ENCODE results near the gene NPAS3.

NPAS3 gene

DNA sequence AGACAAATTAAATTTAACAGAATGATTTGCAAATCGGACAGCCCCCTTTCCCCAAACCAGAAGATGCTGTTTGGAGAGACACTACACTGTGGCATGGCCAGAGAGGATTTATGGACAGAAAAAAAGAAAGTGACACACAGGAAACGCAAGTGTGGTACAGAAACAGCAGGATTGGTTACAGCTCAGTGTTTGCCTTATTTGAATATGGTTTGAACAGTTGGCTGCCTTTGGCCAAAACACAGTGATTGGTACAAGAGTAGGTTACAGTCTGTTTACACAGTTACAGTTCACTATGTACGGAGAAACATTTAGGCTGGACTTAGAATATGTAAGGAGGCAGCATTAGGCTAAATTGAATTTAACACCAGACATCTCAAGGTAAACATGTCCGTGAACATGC, 335.3 kb downstream of the NPAS3 start:
- DNase-seq: no peak

GRCh38 chr14:33275879-33276278, 337.2 kb downstream of the NPAS3 start:
- no peak for DNase-seq

DNA sequence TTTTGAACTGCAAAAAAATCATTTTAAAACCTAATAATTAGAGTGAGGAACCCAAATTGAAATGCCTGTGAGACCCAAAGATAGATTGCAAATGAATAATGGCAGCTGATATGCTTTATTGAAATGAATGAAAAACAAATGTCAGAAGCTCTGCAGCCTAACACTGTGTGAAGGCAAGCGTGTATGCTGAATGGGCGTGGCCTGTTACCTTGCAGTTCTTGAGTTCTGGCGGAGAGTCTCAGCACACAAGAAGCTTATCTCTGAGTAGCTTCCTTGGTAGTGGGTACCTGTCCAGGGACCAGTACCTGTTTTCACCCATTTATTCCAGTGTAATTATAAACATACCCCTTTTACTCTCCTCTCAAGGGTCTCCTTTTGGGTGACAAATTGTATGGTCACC, 341.2 kb downstream of the NPAS3 start:
- DNase-seq: no peak

DNA sequence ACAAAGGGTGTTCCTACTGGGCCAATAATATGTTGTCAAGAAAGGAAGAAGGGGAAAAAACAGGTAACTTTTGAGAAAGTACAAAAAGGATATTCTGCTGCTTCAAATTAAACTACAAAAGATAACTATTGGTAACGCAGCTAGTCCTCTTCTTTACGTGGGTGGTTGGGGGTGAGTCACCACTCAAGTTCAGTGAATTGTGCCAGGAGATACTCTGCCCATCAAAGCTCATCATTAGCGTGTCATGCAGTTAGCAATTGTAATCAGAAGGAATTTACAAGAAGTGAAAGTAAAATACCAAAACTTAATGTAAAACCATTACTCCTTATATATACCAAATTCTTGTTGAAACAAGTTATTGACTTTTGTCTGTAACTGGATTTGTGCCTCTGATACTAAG, 342.0 kb downstream of the NPAS3 start:
- no peak for DNase-seq

GRCh38 chr14:33282331-33283230, 343.9 kb downstream of the NPAS3 start:
- DNase-seq: no peak

DNA sequence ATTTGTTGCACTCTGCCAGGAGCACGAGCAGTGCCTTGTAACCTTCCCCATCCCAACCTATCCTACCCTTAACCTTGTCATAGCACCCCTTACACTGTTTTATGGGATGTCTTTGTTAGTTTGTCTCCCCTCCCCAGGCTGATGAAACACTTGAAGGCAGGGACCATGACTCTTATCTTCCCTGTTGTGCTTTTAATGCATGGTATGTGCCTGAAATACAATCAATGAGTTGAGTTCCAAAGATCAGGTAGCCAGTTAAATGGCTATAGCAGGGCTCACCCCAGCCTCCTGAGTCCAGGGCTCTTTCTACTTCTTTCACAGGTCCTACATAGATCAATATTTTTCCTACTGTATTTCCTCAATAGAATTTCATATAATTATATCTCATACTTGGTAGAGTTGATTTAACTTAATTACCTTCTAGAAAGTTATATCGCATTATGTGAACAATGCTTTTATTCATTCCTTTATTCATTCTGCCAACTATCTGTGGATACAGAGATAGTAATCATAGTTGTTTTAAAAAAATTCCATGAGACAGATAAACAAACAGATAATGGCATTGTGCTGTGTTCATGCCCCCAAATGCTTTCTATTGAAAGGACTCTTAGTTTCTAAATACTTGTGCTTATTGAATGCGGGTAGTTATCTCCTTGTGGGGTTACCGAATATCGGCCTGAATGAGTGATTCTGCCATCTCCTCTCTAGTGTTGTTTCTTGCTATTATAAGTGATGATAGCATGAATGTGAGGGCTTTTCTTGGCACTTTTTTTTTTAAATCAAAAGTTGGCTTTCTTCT, 347.4 kb downstream of the NPAS3 start:
- DNase-seq: no peak

DNA sequence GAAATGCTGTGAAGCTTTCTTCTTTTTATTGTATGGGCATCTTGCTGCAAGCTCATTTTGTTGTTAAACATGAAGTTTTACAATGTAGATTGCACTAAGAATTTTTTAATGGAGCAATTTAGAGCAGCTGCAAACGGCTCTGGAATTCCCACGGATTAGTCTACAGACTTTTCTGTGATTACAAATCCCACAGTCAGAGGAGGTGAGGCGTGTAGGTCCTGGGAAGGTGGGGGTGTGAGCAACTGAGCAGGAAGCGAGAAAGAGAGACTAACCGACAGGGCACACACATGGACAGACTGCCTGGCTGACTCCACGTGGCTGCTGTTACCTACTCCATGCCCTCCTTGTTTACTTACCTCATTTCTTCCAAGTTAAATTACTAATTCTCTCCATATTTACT, 348.5 kb downstream of the NPAS3 start:
- DNase-seq: no peak

GRCh38 chr14:33290641-33291040, 352.0 kb downstream of the NPAS3 start:
- DNase-seq: no peak

DNA sequence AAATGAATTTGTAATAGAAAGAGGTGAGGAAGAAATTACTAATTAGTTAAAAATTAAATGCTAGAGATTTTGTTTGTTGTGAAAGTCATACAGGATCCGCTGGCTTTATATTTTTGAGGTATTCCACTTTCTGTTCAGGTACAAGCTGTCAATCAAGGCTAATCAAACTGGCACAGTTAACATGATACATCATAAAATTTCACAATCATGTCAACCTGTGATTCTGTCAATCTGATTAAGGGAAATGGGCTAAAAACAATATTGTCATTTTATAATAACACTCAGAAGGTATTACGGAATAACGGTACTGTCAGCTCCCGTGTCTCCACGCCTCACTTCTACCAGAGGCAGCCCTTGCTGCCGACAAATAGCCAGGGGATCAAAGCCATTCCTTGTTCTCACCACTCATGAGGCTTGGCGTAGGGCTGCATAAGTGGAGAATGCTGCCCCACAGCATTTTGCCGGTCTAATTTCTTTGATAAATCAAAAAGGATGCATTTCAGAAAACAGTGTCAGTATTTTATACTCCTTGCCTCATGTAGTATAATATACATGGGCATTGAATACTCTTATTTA, 352.9 kb downstream of the NPAS3 start:
- no peak for DNase-seq

DNA sequence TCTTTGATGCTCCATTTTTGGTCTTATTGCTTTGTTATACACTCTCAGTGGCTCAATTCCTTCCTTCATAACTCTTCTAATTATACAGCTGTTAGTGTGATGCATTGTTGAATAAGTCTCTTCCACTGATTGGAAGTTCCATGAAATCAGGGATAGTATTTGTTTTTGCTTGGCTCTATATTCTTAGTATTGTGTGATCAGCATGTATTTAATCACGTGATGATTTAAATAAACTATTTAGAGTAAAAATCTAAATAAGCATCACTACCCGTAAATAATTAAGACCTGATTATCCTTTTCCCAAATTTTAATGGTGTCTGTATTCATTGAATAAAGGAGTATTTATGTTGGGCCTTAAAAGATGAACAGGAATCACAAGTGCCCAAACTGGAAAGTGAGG, 355.7 kb downstream of the NPAS3 start:
- DNase-seq: no peak

- no peak for DNase-seq
Observed at GRCh38 chr14:33297565-33297964, 358.9 kb downstream of the NPAS3 start.

- no peak for DNase-seq
Observed at GRCh38 chr14:33307691-33308251, 369.1 kb downstream of the NPAS3 start.

- no peak for DNase-seq
Observed at GRCh38 chr14:33309106-33309505, 370.4 kb downstream of the NPAS3 start.

DNA sequence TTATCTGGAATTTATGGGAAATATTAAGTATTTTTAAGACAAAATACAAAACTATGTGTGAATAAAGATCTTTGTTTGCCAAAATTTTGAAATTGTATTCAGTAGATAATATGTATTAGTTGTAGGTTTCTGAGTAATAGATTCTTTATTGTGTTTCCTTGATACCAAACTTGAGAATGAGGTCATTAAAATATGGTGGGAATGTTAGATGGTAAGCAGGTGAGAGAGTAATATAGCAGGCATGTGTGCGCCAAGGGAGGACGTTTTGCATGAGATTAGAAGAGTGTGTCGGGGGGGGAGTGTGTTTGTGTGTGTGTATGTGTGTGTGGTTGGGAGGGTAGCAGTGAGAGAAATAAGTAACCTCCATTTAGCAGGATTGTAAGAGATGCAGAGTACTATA, 376.5 kb downstream of the NPAS3 start:
- no peak for DNase-seq

- no peak for DNase-seq
Observed at GRCh38 chr14:33315721-33316120, 377.0 kb downstream of the NPAS3 start.

- DNase-seq: no peak
Observed at GRCh38 chr14:33317675-33318074, 379.0 kb downstream of the NPAS3 start.

- no peak for DNase-seq
Observed at GRCh38 chr14:33323979-33324378, 385.3 kb downstream of the NPAS3 start.

DNA sequence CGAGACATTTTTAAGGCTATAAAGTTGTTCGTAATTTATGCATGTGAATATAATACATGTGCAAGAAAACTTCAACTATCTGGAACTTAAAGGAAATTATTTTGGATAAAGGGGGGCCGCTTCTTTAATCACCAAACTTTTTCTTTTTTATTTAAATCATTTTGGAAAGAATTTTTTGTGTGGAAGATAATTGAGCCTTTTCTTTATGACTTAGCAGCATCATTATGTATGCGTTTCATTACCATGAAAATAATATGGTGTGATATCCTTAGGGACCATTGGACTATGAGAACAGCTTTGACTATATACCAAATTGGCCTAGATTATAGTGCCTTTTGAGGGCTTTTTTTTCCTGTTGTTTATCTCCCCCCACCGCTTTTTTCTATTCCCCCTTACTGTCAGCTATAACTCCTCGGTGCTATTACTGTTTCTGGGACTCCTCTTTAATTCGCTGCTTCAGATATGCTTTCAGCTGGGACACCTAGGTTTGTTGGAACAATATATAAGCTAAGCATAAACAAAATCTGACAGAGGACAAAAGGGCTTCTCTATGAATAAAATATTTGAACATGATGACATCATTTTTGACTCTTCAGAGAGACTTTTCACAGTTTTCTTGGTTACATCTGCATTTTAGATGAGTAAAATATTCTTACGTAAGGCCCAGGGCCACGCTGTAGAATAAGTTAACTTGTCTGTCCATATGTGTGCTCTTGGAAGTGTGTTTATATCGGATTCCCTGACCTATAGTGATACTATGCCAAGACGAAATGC, 392.7 kb downstream of the NPAS3 start:
- no peak for DNase-seq

DNA sequence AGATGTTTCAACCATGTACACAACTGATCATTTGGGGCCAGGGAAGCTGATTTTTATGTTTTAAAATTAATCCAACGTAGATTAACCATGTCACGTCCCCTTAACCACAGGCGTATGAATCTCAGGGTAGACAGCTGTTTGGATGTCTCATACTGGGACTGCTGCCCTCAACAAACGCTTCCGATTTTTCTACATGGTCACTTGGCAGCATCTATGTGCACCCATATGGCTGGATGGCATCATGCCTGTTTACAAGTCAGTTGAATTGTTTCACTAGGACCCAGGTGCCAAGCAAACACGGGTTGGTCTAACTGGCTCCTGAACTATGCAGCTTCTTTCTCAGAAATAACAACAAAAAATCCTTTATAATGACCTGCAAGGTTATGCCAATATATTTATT, 393.8 kb downstream of the NPAS3 start:
- no peak for DNase-seq

GRCh38 chr14:33335366-33335765, 396.7 kb downstream of the NPAS3 start:
- DNase-seq: no peak

GRCh38 chr14:33342299-33342974, 403.8 kb downstream of the NPAS3 start:
- no peak for DNase-seq

- DNase-seq: no peak
Observed at GRCh38 chr14:33343016-33343415, 404.3 kb downstream of the NPAS3 start.

Data from activated CD8-positive, alpha-beta memory T cell treated with anti-CD3 and anti-CD28 coated beads for 24 hours (primary cell).